NCI-H524 treated with DMSO at 0.1 percent for 48 hours (cell line): Measurements from ENCODE around the gene PARP2.
"Not testable (repeated sequence)": the region's sequence is repeated elsewhere in the genome, so short reads cannot be mapped to it uniquely, and the experiment has no call there.

Experiments
- DNase-seq: peaks from one replicate; lab custom pipeline; 2025; lab: John Stamatoyannopoulos, UW

PARP2 gene

DNA sequence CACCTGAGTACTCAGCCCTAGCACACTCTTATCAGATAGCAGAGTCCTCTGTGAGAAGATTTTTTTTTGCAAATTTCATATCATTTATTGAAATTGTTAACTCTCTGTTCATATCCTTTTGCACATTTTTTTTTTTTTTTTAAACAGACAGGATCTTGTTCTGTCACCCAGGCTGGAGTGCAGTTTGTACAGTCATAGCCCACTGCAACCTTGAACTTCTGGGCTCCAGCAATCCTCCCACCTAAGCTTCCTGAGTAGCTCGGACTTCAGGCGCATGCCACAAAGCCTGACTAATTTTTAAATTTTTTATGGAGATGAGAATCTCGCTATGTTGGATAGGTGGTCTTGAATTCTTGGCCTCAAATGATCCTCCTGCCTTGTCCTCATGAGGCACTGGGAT lies 4.3 kb downstream of the PARP2 start:
- no peak for DNase-seq

DNA sequence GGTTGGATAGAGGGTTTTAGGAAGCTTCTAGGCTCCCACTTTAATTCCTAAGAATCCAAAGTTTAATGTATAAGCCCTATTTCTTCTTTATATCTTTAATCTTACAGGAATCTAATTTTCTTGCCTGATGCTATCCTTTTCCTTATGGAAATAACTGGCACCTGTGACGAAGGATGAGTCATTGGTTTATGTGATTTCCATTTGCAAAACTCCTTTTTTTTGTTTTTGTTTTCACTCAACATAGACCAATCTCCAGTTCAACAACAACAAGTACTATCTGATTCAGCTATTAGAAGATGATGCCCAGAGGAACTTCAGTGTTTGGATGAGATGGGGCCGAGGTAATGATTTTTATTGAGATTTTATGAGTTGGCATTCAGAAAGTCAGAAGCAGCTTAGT lies 6.8 kb downstream of the PARP2 start:
- DNase-seq: no peak

DNA sequence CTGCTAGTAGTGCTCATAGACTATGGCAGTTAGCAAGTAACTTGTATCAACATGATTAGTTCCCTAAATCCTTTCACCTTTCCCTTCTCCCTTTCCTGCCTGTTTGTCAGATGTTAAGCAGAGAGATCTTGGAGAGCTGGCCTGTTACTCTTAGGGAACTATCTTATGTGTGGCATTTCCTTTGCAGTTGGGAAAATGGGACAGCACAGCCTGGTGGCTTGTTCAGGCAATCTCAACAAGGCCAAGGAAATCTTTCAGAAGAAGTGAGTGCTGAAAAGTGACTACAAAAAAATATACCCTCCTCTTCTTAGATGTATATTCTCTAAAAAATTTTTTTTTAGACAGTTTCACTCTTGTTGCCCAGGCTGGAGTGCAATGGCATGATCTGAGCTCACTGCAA lies 7.4 kb downstream of the PARP2 start:
- no peak for DNase-seq

DNA sequence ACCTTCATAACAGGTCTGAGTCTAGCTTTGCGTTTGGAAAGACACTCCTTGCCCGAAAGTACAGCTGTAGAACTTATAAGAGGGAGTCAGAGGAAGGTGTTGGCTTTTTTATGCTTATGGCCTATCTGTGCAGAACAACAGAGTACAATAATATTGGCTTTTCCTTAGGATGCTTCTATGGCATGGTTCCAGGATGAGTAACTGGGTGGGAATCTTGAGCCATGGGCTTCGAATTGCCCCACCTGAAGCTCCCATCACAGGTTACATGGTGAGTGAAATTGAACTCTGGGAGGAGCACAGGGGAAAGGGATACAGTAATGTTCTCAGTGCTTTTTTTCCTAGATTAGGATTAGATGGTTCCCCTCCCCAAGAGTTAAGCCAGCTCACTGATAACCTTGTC lies 13.0 kb downstream of the PARP2 start:
- no peak for DNase-seq

DNA sequence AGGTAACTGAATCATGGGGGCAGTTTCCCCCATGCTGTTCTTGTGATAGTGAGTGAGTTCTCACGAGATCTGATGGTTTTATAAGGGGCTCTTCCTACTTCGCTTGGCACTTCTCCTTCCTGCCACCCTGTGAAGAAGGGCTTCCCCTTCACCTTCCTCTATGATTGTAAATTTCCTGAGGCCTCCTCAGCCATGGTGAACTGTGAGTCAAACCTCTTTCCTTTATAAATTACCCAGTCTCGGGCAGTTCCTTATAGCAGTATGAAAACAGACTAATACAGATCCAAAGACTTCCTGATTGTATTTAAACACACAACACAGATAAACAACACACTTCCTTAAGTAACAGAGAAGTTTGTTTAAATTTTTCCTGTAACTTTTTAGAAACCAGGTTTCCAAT lies 15.0 kb downstream of the PARP2 start:
- DNase-seq: not testable (repeated sequence)

DNA sequence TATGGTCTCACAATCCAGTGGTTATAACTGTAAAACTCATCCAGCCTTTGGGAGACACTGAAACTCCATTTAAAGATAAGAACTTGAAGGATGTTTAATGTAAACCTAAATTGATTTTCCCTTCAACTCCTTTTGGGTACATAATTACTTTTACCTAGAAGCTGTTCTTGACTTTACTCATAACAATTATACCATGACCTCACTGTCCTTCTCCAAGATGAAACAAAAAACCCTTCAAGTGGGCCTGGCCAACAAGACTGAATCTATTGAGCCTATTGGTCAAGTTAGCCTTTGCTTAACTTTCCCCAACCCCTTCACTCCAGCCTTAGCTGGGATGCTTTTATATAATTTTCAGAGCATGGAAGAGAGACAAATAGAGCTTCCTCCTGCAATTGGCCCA lies 22.5 kb downstream of the PARP2 start:
- no peak for DNase-seq

DNA sequence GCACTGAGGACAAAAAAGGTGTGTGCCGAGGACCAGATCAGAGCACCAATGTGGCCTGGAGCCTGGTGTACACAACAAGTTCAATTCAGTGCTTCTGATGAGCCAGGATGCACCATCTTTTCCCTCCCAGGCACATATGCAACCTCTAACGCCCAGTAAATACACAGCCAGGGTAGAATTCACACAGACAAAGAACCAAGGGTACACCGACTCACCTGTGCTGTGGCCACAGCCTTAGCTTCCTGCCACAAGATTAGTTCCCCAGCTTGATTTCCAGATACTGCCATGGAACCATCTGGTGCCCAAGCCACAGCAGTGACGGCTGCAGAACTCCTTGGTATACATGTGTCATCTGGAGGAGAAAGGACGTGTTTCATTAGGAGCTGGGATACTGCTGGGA lies 29.4 kb downstream of the PARP2 start:
- no peak for DNase-seq

DNA sequence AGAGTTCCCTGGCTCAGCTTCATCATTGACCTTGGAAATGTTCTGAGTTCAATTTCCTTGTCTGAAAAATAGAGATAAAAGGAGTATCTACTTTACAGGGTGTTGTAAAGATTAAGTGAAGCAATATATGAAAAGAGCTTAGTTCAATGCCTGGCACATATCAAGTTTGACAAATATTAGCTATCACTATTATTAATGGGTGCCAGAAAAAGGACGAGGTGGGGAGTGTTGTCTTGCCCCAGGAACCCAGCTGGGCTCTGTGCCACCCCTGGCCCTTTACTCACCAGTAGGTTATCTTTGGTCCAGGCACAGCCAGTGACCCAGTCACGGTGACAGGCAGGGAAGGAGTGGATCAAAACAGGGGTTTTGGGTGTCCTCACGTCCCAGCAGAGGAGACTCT lies 32.0 kb downstream of the PARP2 start:
- DNase-seq: no peak

DNA sequence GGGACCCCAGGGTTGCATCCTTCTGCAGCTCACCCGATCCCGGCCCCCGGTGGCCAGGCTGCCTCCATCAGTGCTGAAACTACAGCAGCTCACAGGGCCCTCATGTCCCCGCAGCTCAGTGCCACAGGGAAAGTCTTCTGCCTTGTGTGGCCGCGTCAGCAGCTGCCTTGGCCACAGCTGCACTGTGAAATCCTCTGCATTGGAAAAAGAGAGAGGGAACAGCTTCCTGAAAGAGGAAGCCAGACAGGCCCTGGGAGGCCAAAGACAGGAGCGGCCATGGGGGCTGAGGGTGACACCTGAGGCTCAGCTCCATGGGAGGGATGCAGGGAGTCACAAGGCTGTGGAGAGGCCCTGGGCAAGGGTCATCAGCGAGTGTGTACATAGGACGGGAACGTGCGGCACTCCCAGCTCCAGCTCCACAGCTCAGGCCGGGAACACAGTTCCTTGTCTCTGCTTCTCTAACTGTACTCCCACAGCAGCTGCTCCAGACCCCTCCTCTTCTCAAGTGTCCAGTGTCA lies 32.7 kb downstream of the PARP2 start:
- no peak for DNase-seq

DNA sequence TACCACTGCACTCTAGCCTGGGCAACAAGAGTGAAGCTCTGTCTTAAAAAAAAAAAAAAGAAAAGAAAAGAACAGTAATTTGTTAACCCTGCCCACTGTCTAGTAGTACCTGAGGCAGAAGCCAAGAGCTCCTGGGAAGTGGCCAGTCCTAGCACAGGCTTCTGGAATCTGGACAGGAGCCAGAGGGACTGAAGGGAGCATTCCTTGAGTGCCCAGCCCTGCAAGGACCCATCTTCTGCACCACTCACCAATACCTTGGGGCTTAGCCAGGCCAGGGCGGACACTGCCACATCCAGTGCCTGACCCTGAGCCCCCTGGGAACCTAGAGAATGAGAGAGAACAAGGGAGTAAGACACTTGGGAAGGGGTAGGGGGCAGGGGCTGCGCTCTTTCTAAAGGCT lies 33.7 kb downstream of the PARP2 start:
- DNase-seq: no peak

DNA sequence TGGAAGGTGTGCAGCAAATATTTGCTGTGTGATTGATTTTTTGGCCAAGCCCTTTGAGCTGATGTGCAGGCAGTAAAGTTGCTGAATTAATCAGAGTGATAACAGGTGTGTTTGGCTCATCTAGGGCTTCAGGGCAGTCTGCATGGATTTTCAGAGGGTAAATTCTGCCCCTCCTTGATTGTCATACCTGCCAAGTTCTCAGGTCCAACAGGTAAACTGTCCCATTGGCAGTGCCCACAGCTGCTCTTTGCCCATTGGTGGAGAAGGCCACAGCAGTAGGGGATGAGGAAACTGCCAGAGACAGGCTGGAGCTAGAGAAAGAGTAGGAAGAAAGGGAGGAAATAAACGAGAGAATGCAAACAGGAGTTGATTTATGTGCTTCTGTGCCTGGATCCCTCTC lies 36.3 kb downstream of the PARP2 start:
- no peak for DNase-seq

DNA sequence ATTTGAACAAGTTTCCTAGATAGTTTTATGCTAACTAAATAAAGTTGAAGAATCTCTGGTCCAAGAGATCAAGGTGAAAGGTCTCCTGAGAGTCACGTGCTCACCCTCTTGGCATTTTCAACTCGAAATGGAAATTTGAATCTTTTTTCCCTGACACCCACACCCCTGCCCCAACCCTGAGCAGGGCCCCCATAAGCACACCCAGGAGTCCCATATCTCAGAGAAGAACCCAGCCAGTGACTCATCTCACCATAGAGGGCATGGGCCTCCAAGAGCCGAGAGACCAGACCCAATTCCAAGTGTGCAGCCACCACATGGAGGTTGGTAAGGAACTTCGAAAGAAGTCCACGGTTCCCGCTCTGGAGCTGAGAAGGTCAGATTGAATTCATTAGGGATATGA lies 37.2 kb downstream of the PARP2 start:
- no peak for DNase-seq

DNA sequence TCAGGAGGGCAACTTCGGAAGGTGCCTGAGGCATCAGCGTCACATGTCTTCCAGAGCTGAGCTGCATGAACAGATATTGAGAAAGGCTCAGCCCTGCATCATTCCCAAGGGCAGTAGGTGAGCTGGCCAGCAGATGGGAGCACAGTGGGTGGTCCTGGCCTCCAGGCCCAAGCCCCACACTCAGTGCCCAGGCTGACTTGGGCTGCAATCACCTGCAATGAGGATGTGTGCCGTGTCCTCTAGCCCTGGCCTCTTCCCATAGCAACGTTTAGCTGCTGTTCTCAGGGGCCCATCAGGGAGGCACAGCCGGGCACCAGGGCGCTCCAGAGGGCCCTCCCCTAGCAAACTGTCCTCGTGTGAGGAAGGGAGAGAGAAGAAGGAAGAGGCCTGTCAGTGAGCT lies 37.9 kb downstream of the PARP2 start:
- DNase-seq: no peak

DNA sequence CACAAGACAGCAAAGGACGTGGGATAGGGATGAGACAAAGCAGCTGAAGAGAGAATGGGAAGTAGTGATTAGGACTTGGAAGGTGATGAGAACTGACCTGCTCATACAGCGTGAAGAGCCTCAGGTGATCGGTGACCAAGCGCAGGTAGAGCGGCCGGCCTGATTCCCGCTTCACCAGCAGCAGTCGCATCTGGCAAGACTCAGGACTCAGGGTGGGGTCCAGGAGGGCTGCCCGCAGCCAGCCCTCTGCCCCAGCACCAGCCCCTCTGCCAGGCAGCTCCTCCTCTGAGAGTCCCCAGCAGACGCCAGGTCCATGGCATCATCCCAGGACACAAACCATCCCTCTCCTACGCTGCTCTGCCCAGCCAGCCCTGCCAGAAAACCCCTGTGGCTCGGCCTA lies 39.1 kb downstream of the PARP2 start:
- no peak for DNase-seq

DNA sequence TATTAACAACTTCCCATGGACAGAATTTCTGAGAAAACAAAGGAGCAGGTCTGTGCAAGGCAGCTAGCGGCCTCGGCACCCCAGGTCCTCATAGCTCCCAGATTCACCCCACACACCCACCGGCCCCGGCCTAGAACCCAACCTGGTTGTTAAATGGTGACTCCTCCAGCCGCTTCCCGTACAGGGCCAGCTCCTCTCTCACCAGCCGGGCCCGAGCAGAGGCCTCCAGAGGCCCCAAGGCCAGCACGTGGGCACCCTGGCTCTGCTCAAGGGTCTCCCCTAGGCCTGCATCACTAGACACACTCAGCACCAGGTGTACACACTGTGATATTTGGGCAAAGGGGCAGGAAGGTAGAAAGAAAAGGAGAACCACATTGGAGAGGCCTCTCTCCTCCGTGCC lies 39.6 kb downstream of the PARP2 start:
- DNase-seq: no peak

DNA sequence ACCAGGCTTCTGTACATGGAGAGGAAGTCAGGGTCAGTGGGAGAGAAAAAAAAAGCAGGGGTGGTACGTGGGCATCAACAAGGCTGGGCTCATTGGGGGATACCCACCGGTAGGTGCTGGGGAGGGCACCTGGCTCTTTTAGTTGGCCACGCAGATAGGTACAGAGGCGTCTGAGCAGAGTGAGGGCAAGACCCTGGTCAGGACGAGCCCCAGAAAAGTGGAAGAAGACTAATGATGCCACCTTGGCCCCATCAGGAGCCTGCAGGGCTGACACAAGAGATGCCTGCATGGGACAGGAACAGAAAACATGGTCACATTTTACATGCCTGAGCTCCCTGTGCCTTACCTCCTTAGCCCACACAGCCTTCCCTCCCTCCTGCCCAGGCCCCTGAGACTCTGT lies 40.2 kb downstream of the PARP2 start:
- DNase-seq: no peak

DNA sequence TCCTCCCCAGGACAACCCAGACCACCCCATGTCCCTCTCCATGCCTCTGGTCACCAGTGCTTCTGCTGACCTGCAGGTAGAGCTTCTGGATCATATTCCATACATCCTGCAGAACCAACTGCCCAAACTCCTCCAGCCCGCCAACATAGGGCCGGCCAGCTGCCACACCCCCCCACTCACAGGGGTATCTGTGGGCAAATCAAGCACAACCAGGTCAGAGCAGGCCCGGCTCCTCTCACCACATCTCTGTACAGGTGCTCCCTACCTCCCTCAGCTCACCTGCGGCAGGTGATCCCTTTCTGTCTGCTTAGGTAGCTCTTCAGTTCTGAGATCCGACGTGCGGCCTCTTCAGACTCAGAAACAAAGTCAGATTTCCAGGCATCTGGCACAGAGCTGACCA lies 40.9 kb downstream of the PARP2 start:
- no peak for DNase-seq

DNA sequence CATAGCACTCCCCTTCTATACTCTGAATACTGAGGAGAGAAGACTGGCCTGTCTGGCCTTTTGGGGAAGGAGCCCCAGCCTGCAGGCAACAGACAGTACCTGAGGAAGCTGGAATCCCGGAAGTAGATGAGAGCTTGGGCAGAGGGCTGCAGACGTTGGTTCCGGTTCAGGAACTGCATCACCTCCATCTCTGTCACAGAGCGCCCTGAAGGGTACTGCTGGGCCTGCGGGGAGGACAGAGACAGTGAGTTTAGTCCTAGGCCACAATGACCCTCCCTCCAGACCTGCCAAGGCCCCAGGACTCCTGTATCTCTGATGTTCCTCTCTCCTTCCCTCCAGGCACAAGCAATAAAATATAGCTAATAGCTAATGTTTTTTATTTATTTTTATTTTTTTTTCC lies 41.5 kb downstream of the PARP2 start:
- no peak for DNase-seq

DNA sequence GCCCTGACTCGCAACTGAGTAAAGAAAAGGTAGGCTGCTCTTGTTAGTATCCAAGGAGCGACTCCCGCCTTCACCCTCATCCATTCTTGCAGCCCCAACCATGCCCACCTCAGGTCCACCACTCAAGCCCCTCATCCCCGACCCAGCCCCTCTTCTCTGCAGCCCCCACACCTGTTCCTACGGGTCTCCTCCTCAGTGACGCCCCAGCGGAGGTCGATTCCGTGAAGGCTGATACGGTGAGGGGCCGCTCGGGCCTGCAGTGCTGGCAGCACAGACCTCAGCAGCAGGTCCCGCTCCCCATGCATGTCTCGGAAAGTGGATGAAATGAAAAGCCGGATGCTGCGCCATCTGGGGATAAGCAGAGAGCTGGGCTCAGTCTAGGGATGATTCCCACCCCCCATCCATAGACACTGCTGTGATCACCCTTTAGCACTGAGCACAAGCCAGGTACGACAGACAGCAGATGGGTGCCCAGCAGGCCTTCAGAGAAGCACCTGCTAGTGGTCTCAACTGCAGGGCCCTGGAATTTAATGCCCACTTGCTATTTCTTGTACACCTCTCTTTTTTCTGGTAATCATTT lies 42.9 kb downstream of the PARP2 start:
- peak; percentile 96 for DNase-seq

DNA sequence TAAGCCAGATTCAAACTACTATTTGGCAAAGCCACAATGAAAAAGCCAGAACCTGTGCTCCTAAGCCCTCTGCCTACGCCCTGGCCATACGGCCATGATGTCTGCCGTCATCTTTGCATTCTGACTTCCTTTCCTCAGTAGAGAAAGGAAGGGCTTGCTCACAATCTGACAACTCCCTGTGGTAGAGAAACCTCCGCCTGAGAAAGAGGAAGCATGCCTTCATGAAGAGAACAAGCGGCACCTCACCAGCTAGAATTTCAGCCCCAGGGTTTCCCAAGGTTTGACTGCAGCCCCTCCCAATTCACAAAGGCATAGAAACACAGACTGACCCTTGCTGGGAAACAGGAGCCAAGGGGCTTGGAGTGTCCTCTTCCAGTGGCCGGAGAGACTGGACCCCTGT lies 44.1 kb downstream of the PARP2 start:
- no peak for DNase-seq

DNA sequence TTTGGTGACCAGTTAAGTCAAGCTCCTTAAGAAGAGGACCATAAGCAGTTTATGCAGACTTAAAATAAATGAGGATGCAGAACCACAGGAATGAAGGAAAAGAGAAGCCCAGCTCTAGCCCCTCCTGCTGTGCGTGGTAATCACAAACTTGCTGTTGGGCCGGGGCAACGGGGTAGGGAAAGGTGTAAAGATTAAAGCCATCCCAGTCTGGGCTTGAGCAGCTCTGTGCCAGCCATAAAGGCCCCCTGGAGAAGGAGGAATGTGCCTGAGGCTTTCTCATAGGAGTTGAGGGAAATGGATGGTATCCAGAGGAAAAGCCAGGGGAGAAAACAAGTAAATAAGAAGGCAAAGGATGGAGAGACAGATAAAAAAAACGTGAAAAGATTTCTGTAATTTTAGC lies 44.7 kb downstream of the PARP2 start:
- no peak for DNase-seq

DNA sequence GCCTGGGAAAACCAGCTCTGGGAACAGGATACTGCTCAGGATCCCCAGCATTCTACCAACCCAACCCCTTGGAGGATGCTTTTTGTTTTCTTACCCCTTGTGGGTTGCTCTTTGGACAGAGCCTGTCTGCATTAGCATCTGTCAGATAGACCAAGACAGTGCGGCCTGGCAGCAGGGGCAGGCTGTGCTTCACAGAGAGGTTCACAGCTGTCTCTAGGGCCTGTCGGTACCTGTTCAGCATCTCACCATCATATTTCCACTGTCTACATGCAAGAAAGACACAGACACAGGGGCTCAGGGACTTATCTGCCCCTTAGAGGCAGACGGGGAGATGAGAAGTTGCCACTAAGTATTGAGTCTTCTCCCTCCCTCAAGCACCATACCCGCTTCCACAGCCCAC lies 48.1 kb downstream of the PARP2 start:
- DNase-seq: no peak

DNA sequence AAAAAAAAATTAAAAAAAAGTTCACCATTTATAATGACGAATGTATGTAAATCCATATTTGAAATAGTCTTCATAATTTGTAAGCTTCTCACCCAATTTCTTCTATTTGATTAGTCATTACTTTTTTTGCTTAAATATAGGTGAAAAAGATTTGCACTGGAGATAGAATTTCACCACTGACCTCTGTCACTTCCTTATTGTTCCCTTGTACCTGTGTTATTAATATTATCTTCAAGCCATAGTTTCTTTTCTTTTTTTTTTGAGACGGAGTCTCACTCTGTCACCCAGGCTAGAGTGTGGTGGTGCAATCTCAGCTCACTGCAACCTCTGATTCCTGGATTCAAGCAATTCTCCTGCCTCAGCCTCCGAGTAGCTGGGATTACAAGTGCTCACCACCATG lies 54.1 kb downstream of the PARP2 start:
- no peak for DNase-seq

DNA sequence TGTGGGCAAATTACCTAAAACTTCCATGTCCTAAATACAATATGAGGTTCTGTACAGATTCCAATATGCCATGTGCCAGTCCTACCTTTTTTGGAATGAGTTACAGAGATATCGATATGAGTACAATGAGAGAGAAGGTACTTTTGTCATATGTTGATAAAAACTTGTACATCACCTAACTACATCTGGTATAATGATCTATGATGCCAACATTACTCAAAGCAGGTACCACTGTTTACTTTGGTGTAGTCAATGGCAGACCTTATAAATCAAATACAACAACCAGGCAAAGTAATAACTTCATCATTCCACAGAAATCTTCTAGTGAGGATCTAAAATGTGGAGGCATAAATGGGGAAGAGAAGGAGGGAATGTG lies 57.1 kb downstream of the PARP2 start:
- no peak for DNase-seq
